Measurements from ENCODE around the gene GNG4.

The GNG4 gene

GRCh38 chr1:235582130-235582529 is 67.5 kb downstream of the GNG4 start:
- TF ChIP-seq, protein P1, sequence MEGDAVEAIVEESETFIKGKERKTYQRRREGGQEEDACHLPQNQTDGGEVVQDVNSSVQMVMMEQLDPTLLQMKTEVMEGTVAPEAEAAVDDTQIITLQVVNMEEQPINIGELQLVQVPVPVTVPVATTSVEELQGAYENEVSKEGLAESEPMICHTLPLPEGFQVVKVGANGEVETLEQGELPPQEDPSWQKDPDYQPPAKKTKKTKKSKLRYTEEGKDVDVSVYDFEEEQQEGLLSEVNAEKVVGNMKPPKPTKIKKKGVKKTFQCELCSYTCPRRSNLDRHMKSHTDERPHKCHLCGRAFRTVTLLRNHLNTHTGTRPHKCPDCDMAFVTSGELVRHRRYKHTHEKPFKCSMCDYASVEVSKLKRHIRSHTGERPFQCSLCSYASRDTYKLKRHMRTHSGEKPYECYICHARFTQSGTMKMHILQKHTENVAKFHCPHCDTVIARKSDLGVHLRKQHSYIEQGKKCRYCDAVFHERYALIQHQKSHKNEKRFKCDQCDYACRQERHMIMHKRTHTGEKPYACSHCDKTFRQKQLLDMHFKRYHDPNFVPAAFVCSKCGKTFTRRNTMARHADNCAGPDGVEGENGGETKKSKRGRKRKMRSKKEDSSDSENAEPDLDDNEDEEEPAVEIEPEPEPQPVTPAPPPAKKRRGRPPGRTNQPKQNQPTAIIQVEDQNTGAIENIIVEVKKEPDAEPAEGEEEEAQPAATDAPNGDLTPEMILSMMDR (IDR thresholded peaks at IDR 0.05; ENCODE audit: low read length), result no peak
- TF ChIP-seq EZH2 (optimal IDR thresholded peaks at IDR 0.05; ENCODE audit: low read depth, low read length) (no peak), EZH2phosphoT487 (IDR thresholded peaks at IDR 0.05; ENCODE audit: low read length) (no peak)
- no peak overlapping the region for H2AFZ ChIP-seq (ENCODE audit: low read length)
- no peaks in the 10 kb centered on the region for H3K79me2 ChIP-seq (ENCODE audit: low read length)
- no peak overlapping the region for H3K9ac ChIP-seq (ENCODE audit: low read length)
- no peaks in the 10 kb centered on the region for H4K20me1 ChIP-seq (ENCODE audit: insufficient read depth, low read length)
- H3F3A ChIP-seq (ENCODE audit: insufficient read depth, low read length), result no peaks in the 10 kb centered on the region
- H3K9me3 ChIP-seq (replicated peaks; ENCODE audit: insufficient read depth, low read length), result no peaks in the 10 kb centered on the region
- H3K27ac ChIP-seq (ENCODE audit: low read length), result no peak overlapping the region
- no peaks in the 10 kb centered on the region for H3K27me3 ChIP-seq (replicated peaks; ENCODE audit: insufficient read depth, low read length)
- H3K4me1 ChIP-seq (ENCODE audit: low read length), result no peaks in the 10 kb centered on the region
- no peak for DNase-seq
- H3K4me3 ChIP-seq (ENCODE audit: low read length), result no peak overlapping the region
- H3K4me2 ChIP-seq (ENCODE audit: low read depth, low read length), result no peak overlapping the region
- no peaks in the 10 kb centered on the region for H3K9me2 ChIP-seq (replicated peaks; ENCODE audit: insufficient read depth, low read length)
- H3K36me3 ChIP-seq (replicated peaks; ENCODE audit: insufficient read depth, low read length), result no peaks in the 10 kb centered on the region

DNA sequence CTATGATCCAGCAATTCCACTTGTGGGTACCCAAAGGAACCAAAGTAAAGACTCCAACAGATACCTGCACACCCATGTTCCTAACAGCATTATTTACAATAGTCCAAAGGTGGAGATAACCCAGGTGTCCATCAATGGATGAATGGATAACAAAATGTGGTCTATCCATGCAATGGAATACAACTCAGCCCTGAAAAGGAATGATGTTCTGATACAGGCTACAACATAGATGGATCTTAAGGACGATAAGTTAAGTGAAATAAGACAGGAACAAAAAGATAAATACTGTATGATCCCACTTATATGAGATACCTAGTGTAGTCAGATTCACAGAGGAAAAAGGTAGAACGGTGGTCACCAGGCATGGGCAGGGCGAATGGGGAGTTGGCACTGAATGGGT is 69.7 kb downstream of the GNG4 start:
- no peak overlapping the region for H2AFZ ChIP-seq (ENCODE audit: low read length)
- H3K9ac ChIP-seq (ENCODE audit: low read length), result no peak overlapping the region
- H3K4me1 ChIP-seq (ENCODE audit: low read length), result no peaks in the 10 kb centered on the region
- H3K79me2 ChIP-seq (ENCODE audit: low read length), result no peaks in the 10 kb centered on the region
- H3K4me2 ChIP-seq (ENCODE audit: low read depth, low read length), result no peak overlapping the region
- no peaks in the 10 kb centered on the region for H3K27me3 ChIP-seq (replicated peaks; ENCODE audit: insufficient read depth, low read length)
- H3K4me3 ChIP-seq (ENCODE audit: low read length), result no peak overlapping the region
- no peaks in the 10 kb centered on the region for H4K20me1 ChIP-seq (ENCODE audit: insufficient read depth, low read length)
- no peak for DNase-seq
- H3K9me3 ChIP-seq (replicated peaks; ENCODE audit: insufficient read depth, low read length), result no peaks in the 10 kb centered on the region
- no peaks in the 10 kb centered on the region for H3K36me3 ChIP-seq (replicated peaks; ENCODE audit: insufficient read depth, low read length)
- no peak overlapping the region for H3K27ac ChIP-seq (ENCODE audit: low read length)
- no peaks in the 10 kb centered on the region for H3K9me2 ChIP-seq (replicated peaks; ENCODE audit: insufficient read depth, low read length)
- H3F3A ChIP-seq (ENCODE audit: insufficient read depth, low read length), result no peaks in the 10 kb centered on the region
- TF ChIP-seq, protein P1 (IDR thresholded peaks at IDR 0.05; ENCODE audit: low read length), result no peak
- TF ChIP-seq EZH2phosphoT487 (IDR thresholded peaks at IDR 0.05; ENCODE audit: low read length), result no peak
- no peak for TF ChIP-seq EZH2 (optimal IDR thresholded peaks at IDR 0.05; ENCODE audit: low read depth, low read length)

DNA sequence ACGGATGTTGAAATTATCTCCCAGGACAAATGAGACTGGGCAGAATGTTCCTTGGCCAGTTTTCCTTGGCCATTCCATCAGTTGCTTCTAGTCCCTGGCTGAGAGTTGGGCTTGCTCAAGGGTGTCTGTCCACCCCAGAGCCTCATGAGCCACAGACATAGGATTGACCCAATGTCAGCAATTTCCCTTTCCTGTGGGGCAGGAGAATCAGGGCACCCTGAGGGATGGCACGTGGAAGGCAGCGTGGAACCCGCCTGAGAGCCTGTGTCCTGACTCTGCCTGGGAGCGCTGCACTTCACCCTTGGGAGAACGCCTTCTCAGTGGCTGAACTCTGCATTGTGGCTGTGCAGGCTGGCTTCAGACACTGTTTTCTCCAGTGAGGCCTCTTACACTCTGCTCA is 74.0 kb downstream of the GNG4 start:
- Histone ChIP-seq H4K20me1 (ENCODE audit: insufficient read depth, low read length) (no peaks in the 10 kb centered on the region), H3K27ac (ENCODE audit: low read length) (no peak overlapping the region), H3K9me2 (replicated peaks; ENCODE audit: insufficient read depth, low read length) (no peaks in the 10 kb centered on the region), H3K4me2 (ENCODE audit: low read depth, low read length) (no peak overlapping the region), H3K4me1 (ENCODE audit: low read length) (no peaks in the 10 kb centered on the region), H3K4me3 (ENCODE audit: low read length) (no peak overlapping the region), H2AFZ (ENCODE audit: low read length) (no peak overlapping the region), H3K27me3 (replicated peaks; ENCODE audit: insufficient read depth, low read length) (no peaks in the 10 kb centered on the region), H3K79me2 (ENCODE audit: low read length) (no peaks in the 10 kb centered on the region), H3K36me3 (replicated peaks; ENCODE audit: insufficient read depth, low read length) (no peaks in the 10 kb centered on the region), H3K9ac (ENCODE audit: low read length) (no peak overlapping the region), H3K9me3 (replicated peaks; ENCODE audit: insufficient read depth, low read length) (no peaks in the 10 kb centered on the region), H3F3A (ENCODE audit: insufficient read depth, low read length) (no peaks in the 10 kb centered on the region)
- TF ChIP-seq EZH2 (optimal IDR thresholded peaks at IDR 0.05; ENCODE audit: low read depth, low read length), result no peak
- TF ChIP-seq, protein P1 (IDR thresholded peaks at IDR 0.05; ENCODE audit: low read length), result no peak
- TF ChIP-seq EZH2phosphoT487 (IDR thresholded peaks at IDR 0.05; ENCODE audit: low read length), result no peak
- no peak for DNase-seq
